BE2C (cell line): ENCODE data around the gene TYK2.

ENCODE experiments used
- DNase-seq: peaks from one replicate; pipeline ENCODE4 v3.0.0-alpha.2; 2020
- H3K27me3 ChIP-seq: fragments of 250-450 bp; sonication (Bioruptor Pico); 2 replicates; pipeline ENCODE4 v1.5.1; 2020; ENCODE audit warnings: mild to moderate bottlenecking
- H3K36me3 ChIP-seq: fragments of 250-450 bp; sonication (Bioruptor Pico); 2 replicates; pipeline ENCODE4 v1.5.1; 2020; ENCODE audit warnings: mild to moderate bottlenecking
- H3K4me1 ChIP-seq: fragments of 250-450 bp; sonication (Bioruptor Pico); 2 replicates; pipeline ENCODE4 v1.5.1; 2020
- H3K4me3 ChIP-seq: 2 replicates; pipeline ENCODE4 v1.5.1; 2011; ENCODE audit warnings: low read depth, low read length
- H3K9me3 ChIP-seq: fragments of 250-450 bp; sonication (Bioruptor Pico); 2 replicates; pipeline ENCODE4 v1.5.1; 2020
- CTCF ChIP-seq: IDR thresholded peaks from 2 replicates; pipeline ENCODE4 v1.5.1; 2012; ENCODE audit warnings: mild to moderate bottlenecking, low read depth, low read length

The TYK2 gene

GRCh38 chr19:10306327-10306726, 74.0 kb downstream of the TYK2 start:
- H3K27me3 ChIP-seq = no peaks in the 10 kb centered on the region
- H3K9me3 ChIP-seq = no peaks in the 10 kb centered on the region
- H3K4me1 ChIP-seq = no peaks in the 10 kb centered on the region; the same call in 1 of the 2 replicates
- H3K4me3 ChIP-seq = no peak overlapping the region
- DNase-seq = no peak
- TF ChIP-seq CTCF = no peak
- H3K36me3 ChIP-seq = no peaks in the 10 kb centered on the region; the same call in 1 of the 2 replicates

GRCh38 chr19:10305139-10305806, 75.1 kb downstream of the TYK2 start:
- no peak for TF ChIP-seq CTCF
- no peak overlapping the region for H3K4me3 ChIP-seq
- H3K36me3 ChIP-seq = no peaks in the 10 kb centered on the region; the same call in 1 of the 2 replicates
- no peaks in the 10 kb centered on the region; the same call in 1 of the 2 replicates for H3K4me1 ChIP-seq
- H3K9me3 ChIP-seq = no peaks in the 10 kb centered on the region
- no peaks in the 10 kb centered on the region for H3K27me3 ChIP-seq
- DNase-seq = no peak
